HepG2 (cell line): ENCODE results near the gene TRIO. TPM values are rescaled to one million over a fixed set of nuclear protein-coding genes. Genes with fewer than 3 reads are reported as not detected.

Experiments
- ATAC-seq: fragments of 200-7000 bp; cut with Tn5 transposase; 3 replicates; pipeline ENCODE4 v1.9.1; 2020; ENCODE audit warnings: mild to moderate bottlenecking, moderate library complexity
- BruUV-seq: library from RNA; stranded (reverse); fragments of 400-500 nt; replicated peaks from 2 replicates; lab custom pipeline; 2021; lab: Mats Ljungman, UMichigan
- CTCF ChIA-PET: fragments of 300-600 bp; formaldehyde crosslinking; extraction: SDS; loops from one replicate; lab custom pipeline; 2021; ENCODE audit warnings: low total read pairs, inconsistent platforms, low intra/inter-chr PET ratio; lab: Yijun Ruan, JAX
- POLR2A ChIA-PET: fragments of 350-600 bp; sonication (Branson Sonifier 250); formaldehyde crosslinking; loops from one replicate; lab custom pipeline; 2020; ENCODE audit warnings: antibody characterized with exemption, inconsistent platforms; lab: Yijun Ruan, JAX
- DNase-seq: peaks from one replicate; pipeline ENCODE4 v3.0.0-alpha.2; 2015; ENCODE audit warnings: low spot score
- FAIRE-seq: peaks from 3 replicates; lab custom pipeline; 2011; peaks lifted over from hg19 to GRCh38; lab: Jason Lieb, UNC
- H2AFZ ChIP-seq: one replicate; pipeline ENCODE4 v1.6.1; 2011; ENCODE audit warnings: low read length, inconsistent platforms
- H3K27ac ChIP-seq: fragments of 300-600 bp; 3 replicates; pipeline ENCODE4 v1.8.0; 2011; ENCODE audit warnings: mixed run types, mild to moderate bottlenecking, mixed read lengths, low read length, inconsistent platforms; ENCODE audit not compliant: insufficient read depth; ENCODE audit errors: extremely low read length
- H3K27me3 ChIP-seq, 2 experiments: fragments of 200-600 bp in 1 of 2; 2 replicates in 1 of 2; 3 replicates in 1 of 2; pipeline versions ENCODE4 v1.6.0 to v1.8.0; 2011; ENCODE audit warnings: low read length in 2 of 2, mild to moderate bottlenecking in 2 of 2, moderate library complexity in 2 of 2, inconsistent platforms in 1 of 2; ENCODE audit not compliant: insufficient read depth in 2 of 2, control insufficient read depth in 1 of 2
- H3K36me3 ChIP-seq, 2 experiments: fragments of 200-600 bp in 1 of 2; replicated peaks in 1 of 2; 2 replicates in 1 of 2; 3 replicates in 1 of 2; pipeline versions ENCODE4 v1.5.1 to v1.8.0; 2011; ENCODE audit warnings: low read length in 2 of 2, inconsistent platforms in 1 of 2; ENCODE audit not compliant: insufficient read depth in 2 of 2, control insufficient read depth in 1 of 2
- H3K4me1 ChIP-seq: 2 replicates; pipeline ENCODE4 v1.5.1; 2012; ENCODE audit warnings: low read length, inconsistent platforms; ENCODE audit not compliant: insufficient read depth
- H3K4me2 ChIP-seq: 2 replicates; pipeline ENCODE4 v1.6.0; 2011; ENCODE audit warnings: low read depth, low read length, inconsistent platforms
- H3K4me3 ChIP-seq, 3 experiments: fragments of 200-600 bp in 1 of 3; sonication (generic), shearing (Covaris generic) in 1 of 3; replicated peaks in 1 of 3; 2 replicates each; pipeline ENCODE4 v1.5.1; 2011 to 2016; ENCODE audit warnings: low read length in 3 of 3, inconsistent platforms in 2 of 3, low read depth in 2 of 3, mild to moderate bottlenecking in 2 of 3, control low read depth in 1 of 3, mixed read lengths in 1 of 3; ENCODE audit not compliant: insufficient read depth in 1 of 3
- H3K79me2 ChIP-seq: one replicate; pipeline ENCODE4 v1.6.1; 2011; ENCODE audit warnings: low read length, inconsistent platforms; ENCODE audit not compliant: insufficient read depth
- H3K9ac ChIP-seq: 2 replicates; pipeline ENCODE4 v1.6.0; 2011; ENCODE audit warnings: mild to moderate bottlenecking, low read depth, low read length, inconsistent platforms; ENCODE audit not compliant: insufficient read depth
- H3K9me3 ChIP-seq: 2 replicates; pipeline ENCODE4 v1.5.1; 2012; ENCODE audit warnings: mild to moderate bottlenecking, low read length
- H4K20me1 ChIP-seq: 2 replicates; pipeline ENCODE4 v1.6.0; 2011; ENCODE audit warnings: inconsistent platforms, mild to moderate bottlenecking, low read length, moderate library complexity; ENCODE audit not compliant: insufficient read depth
- HCFC1 ChIP-seq: fragments of 150-350 bp; IDR thresholded peaks from 2 replicates; pipeline ENCODE4 v1.6.1; 2014; ENCODE audit warnings: low read depth, low read length
- HOXA9 ChIP-seq: sonication (generic); formaldehyde crosslinking; IDR thresholded peaks from 2 replicates; pipeline ENCODE4 v1.8.1; 2022; ENCODE audit warnings: missing genetic modification reagents, mild to moderate bottlenecking, moderate library complexity, borderline replicate concordance
- JUN ChIP-seq: sonication (generic); formaldehyde crosslinking; IDR thresholded peaks from 2 replicates; pipeline ENCODE4 v1.4.0; 2020; ENCODE audit warnings: mild to moderate bottlenecking, missing genetic modification reagents
- PRMT3 ChIP-seq: sonication (generic); formaldehyde crosslinking; IDR thresholded peaks from 2 replicates; pipeline ENCODE4 v1.8.1; 2022; ENCODE audit warnings: low read depth, mild to moderate bottlenecking, moderate library complexity, missing genetic modification reagents, borderline replicate concordance
- RBM39 ChIP-seq: fragments of 200-400 bp; formaldehyde crosslinking; IDR thresholded peaks from one replicate; pipeline ENCODE4 v1.6.1; 2018; ENCODE audit warnings: antibody characterized with exemption, mild to moderate bottlenecking, low read depth, low read length; ENCODE audit not compliant: poor library complexity, severe bottlenecking
- TAF1 ChIP-seq: sonication (generic); formaldehyde crosslinking; IDR thresholded peaks from 2 replicates; pipeline ENCODE4 v1.4.0; 2020; ENCODE audit warnings: missing genetic modification reagents
- TP53 ChIP-seq: sonication (generic); formaldehyde crosslinking; conservative IDR thresholded peaks from 2 replicates; pipeline ENCODE4 v1.4.0; 2020; ENCODE audit warnings: missing genetic modification reagents
- YEATS4 ChIP-seq: sonication (generic); formaldehyde crosslinking; IDR thresholded peaks from 2 replicates; pipeline ENCODE4 v1.4.0; 2020; ENCODE audit warnings: missing genetic modification reagents, borderline replicate concordance
- ZBTB7B ChIP-seq: sonication (generic); formaldehyde crosslinking; IDR thresholded peaks from 2 replicates; pipeline ENCODE4 v1.4.0; 2020; ENCODE audit warnings: missing genetic modification reagents
- ZFP1 ChIP-seq: IDR thresholded peaks from 2 replicates; pipeline ENCODE4 v1.6.1; 2016
- ZNF251 ChIP-seq: sonication (generic); formaldehyde crosslinking; IDR thresholded peaks from 2 replicates; pipeline ENCODE4 v1.9.0; 2021; ENCODE audit warnings: mild to moderate bottlenecking, missing genetic modification reagents
- ZNF577 ChIP-seq: sonication (generic); formaldehyde crosslinking; IDR thresholded peaks from 2 replicates; pipeline ENCODE4 v1.4.0; 2020; ENCODE audit warnings: mild to moderate bottlenecking, low read depth, missing genetic modification reagents, borderline replicate concordance
- WGBS: methylation state at CpG from one replicate; pipeline ENCODE4 v1.1.6; 2017; ENCODE audit warnings: low lambda C conversion rate; 5-methylcytosine and 5-hydroxymethylcytosine counted together
- in situ Hi-C: cut with HindIII; loops from 2 replicates; pipeline ENCODE4 v1.10.0; 2017; ENCODE audit warnings: low pct_unique_long_range_greater_than_20kb; ENCODE audit not compliant: extremely low pct_ligation_motif_present
- intact Hi-C: fragments of 100-400 bp; cut with micrococcal nuclease; formaldehyde crosslinking; loops from one replicate; pipeline ENCODE4 v1.10.0; 2022; ENCODE audit not compliant: unreplicated experiment
- polyA plus RNA-seq, 8 experiments: library from polyadenylated mRNA; depleted of rRNA in 3 of 8; stranded (reverse) in 7 of 8; unstranded in 1 of 8; fragments of >200 nt; fragmentation: Illumina TruSeq in 4 of 8; extraction: Trizol in 4 of 8; gene quantifications; 2 replicates each; pipeline versions ENCODE4 v1.2.1 to v1.2.3, GENCODE V29; 2011 to 2016; ENCODE audit warnings: low read depth in 4 of 8, missing spikeins in 1 of 8, mixed read lengths in 1 of 8; ENCODE audit not compliant: insufficient read depth in 1 of 8
- total RNA-seq, 5 experiments: library from RNA; depleted of rRNA; stranded (reverse); fragments of >200 nt; fragmentation: Illumina TruSeq; extraction: Trizol; gene quantifications; 2 replicates each; pipeline ENCODE4 v1.2.3, GENCODE V29; 2016; ENCODE audit warnings: low read depth in 1 of 5
- TF ChIP-seq, protein P1 (sequence below): sonication (generic); formaldehyde crosslinking; IDR thresholded peaks from 2 replicates; pipeline ENCODE4 v1.5.0; 2020; ENCODE audit warnings: missing genetic modification reagents

The TRIO gene
- total and polyA plus RNA-seq, 2 of the 13 experiments (the other 11 are each of a cell fraction or from before 2014, with no cell fraction given), result 45.2 to 45.9 TPM

DNA sequence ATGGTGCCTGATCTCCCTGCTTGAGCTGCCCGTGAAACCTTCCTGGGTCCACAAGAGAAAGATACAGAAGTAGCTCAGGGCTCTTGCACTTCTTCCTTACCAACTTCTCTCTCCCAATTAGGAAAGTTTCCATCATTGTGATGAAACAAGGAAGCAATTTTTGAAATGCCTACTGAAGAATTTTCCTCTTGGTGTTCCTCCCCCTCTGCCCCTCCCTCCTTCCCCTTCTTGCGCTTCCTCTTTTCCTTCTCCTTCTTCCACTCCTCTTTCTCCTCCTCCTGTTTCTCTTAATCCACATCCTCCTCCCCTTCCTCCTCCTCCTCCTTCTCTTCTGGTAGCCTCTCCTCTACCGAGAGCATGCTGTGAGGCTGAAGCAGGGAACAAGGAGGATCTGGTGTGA is 402.2 kb downstream of the TRIO start:
- Histone ChIP-seq H2AFZ (no peak overlapping the region), H3K4me1 (no peaks in the 10 kb centered on the region), H3K9ac (no peak overlapping the region), H3K4me3 (no peak overlapping the region), H3K4me2 (no peak overlapping the region), H3K36me3 (no peaks in the 10 kb centered on the region), H3K27ac (no peak overlapping the region), H4K20me1 (no peaks in the 10 kb centered on the region), H3K79me2 (no peaks in the 10 kb centered on the region), H3K9me3 (no peaks in the 10 kb centered on the region), H3K27me3 (no peaks in the 10 kb centered on the region; a peak in 1 of 5 replicates)
- TF ChIP-seq ZNF577 (CRISPR knock-in tag) (no peak), YEATS4 (CRISPR knock-in tag) (no peak), HCFC1 (no peak), TP53 (no peak), RBM39 (no peak), PRMT3 (CRISPR knock-in tag) (no peak), ZNF251 (CRISPR knock-in tag) (no peak), HOXA9 (no peak), ZBTB7B (CRISPR knock-in tag) (no peak), TAF1 (CRISPR knock-in tag) (no peak), ZFP1 (CRISPR knock-in tag) (no peak), JUN (CRISPR knock-in tag) (no peak)
- TF ChIP-seq, protein P1, sequence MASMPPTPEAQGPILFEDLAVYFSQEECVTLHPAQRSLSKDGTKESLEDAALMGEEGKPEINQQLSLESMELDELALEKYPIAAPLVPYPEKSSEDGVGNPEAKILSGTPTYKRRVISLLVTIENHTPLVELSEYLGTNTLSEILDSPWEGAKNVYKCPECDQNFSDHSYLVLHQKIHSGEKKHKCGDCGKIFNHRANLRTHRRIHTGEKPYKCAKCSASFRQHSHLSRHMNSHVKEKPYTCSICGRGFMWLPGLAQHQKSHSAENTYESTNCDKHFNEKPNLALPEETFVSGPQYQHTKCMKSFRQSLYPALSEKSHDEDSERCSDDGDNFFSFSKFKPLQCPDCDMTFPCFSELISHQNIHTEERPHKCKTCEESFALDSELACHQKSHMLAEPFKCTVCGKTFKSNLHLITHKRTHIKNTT (CRISPR knock-in tag), result no peak
- WGBS, result 15% methylated on average over 3 of the region's 3 CpGs
- no TSS peak for BruUV-seq
- ChIA-PET CTCF (no interaction called here), POLR2A (no interaction called here)
- DNase-seq, result no peak
- ATAC-seq, result no peak
- intact Hi-C loops, result loop anchor here (1.0 kb wide), 1 partner anchor 36 kb away; the partner anchor contains the start of gene OTULINL
- no peak for FAIRE-seq
- in situ Hi-C loops, result no loop called here
